ENCODE results near the gene RTP3. TPM values are rescaled to one million over a fixed set of nuclear protein-coding genes. Genes with fewer than 3 reads are reported as not detected.

The RTP3 gene
- total RNA-seq, 1 experiment from 2014 or later, result not detected

GRCh38 chr3:46535746-46536145 is 38.0 kb downstream of the RTP3 start:
- TF ChIP-seq CEBPB (IDR thresholded peaks at IDR 0.05; ENCODE audit: low read depth), result no peak
- TF ChIP-seq EZH2 (IDR thresholded peaks at IDR 0.05), result no peak
- TF ChIP-seq CTCF (IDR thresholded peaks at IDR 0.05 in 2 of 3, conservative IDR thresholded peaks at IDR 0.05 in 1 of 3; ENCODE audit: borderline replicate concordance in 1 of 3, insufficient read depth in 1 of 3, low read depth in 2 of 3, low read length in 2 of 3), result no peak
- TF ChIP-seq ZBTB33 (IDR thresholded peaks at IDR 0.05; ENCODE audit: extremely low read depth, insufficient replicate concordance, low read length), result no peak
- TF ChIP-seq YY1 (IDR thresholded peaks at IDR 0.05; ENCODE audit: extremely low read depth, insufficient replicate concordance, low read depth, low read length), result no peak
- TF ChIP-seq POLR2A (IDR thresholded peaks at IDR 0.05; ENCODE audit: borderline replicate concordance, extremely low read depth, insufficient read depth, insufficient read length), result no peak
- no peak for TF ChIP-seq SIN3A (IDR thresholded peaks at IDR 0.05; ENCODE audit: low read depth)
- TF ChIP-seq JUND (IDR thresholded peaks at IDR 0.05), result no peak
- TF ChIP-seq CBX3 (IDR thresholded peaks at IDR 0.05; ENCODE audit: low read depth), result no peak
- no peak for TF ChIP-seq SP1 (IDR thresholded peaks at IDR 0.05; ENCODE audit: low read depth)
- Histone ChIP-seq H3K9me3 (ENCODE audit: control insufficient read depth in 1 of 2, insufficient read depth in 1 of 2, low read depth in 1 of 2, low read length in 2 of 2) (no peaks in the 10 kb centered on the region), H3K4me3 (replicated peaks in 1 of 2; ENCODE audit: low read depth in 1 of 2, low read length in 2 of 2) (no peak overlapping the region), H4K20me1 (ENCODE audit: insufficient read depth) (no peaks in the 10 kb centered on the region), H3K27ac (ENCODE audit: low read depth, low read length) (no peak overlapping the region), H3K4me1 (ENCODE audit: control insufficient read depth in 1 of 2, insufficient read depth in 2 of 2, low read length in 2 of 2) (peaks cover 0 to 8% of the 10 kb centered on the region in 2 experiments; a peak in 2 of 4 replicates), H3K36me3 (ENCODE audit: control insufficient read depth in 1 of 2, insufficient read depth in 2 of 2, low read length in 2 of 2) (no peaks in the 10 kb centered on the region), H3K4me2 (ENCODE audit: low read length) (no peak overlapping the region), H2AFZ (ENCODE audit: low read depth, low read length, poor library complexity, severe bottlenecking) (no peak overlapping the region), H3K9me2 (ENCODE audit: insufficient read depth) (no peaks in the 10 kb centered on the region), H3K9ac (ENCODE audit: low read length) (no peak overlapping the region), H3K27me3 (ENCODE audit: insufficient read depth, low read length) (no peaks in the 10 kb centered on the region), H3K79me2 (ENCODE audit: insufficient read depth, low read length) (no peaks in the 10 kb centered on the region)
- ChIA-PET RAD21 (ENCODE audit: low non-redundant PET in 1 of 2, low total read pairs in 2 of 2, uncharacterized antibody in 2 of 2, unreplicated experiment in 2 of 2) (no interaction called here), POLR2A (no interaction called here), CTCF (no interaction called here)
- ATAC-seq, result no peak
- BruUV-seq (replicated peaks), result no TSS peak
- no peak for DNase-seq (ENCODE audit: low read depth, low spot score)
- intact Hi-C loops (cut with micrococcal nuclease), result no loop called here
